SK-N-SH (cell line): Measurements from ENCODE around the gene PLXDC1. TPM values are rescaled to one million over a fixed set of nuclear protein-coding genes. Genes with fewer than 3 reads are reported as not detected.

Experiments
- CTCF ChIA-PET: fragments of 300-600, 350-600 bp; formaldehyde crosslinking; extraction: SDS; loops from one replicate; lab custom pipeline; 2021; lab: Yijun Ruan, JAX
- POLR2A ChIA-PET: fragments of 350-600 bp; sonication (Branson Sonifier 250); formaldehyde crosslinking; extraction: SDS; loops from one replicate; lab custom pipeline; 2020; ENCODE audit warnings: antibody characterized with exemption, inconsistent platforms; lab: Yijun Ruan, JAX
- DNase-seq: peaks from one replicate; pipeline ENCODE4 v3.0.0; 2012
- H2AFZ ChIP-seq: fragments of 200-600 bp; sonication (generic); 2 replicates; pipeline ENCODE4 v1.8.1; 2016; ENCODE audit warnings: antibody characterized with exemption, mild to moderate bottlenecking, low read depth
- H3F3A ChIP-seq: fragments of 200-600 bp; sonication (generic); replicated peaks from 2 replicates; pipeline ENCODE3; 2016; ENCODE audit warnings: antibody characterized with exemption, mild to moderate bottlenecking; ENCODE audit not compliant: insufficient read depth
- H3K27ac ChIP-seq, 2 experiments: fragments of 200-500 bp in 1 of 2; fragments of 200-600 bp in 1 of 2; sonication (Bioruptor generic) in 1 of 2; sonication (generic), shearing (Covaris generic) in 1 of 2; 2 replicates each; pipeline versions ENCODE4 v1.5.1 to v1.6.1; 2014 to 2016; ENCODE audit warnings: low read depth in 2 of 2, inconsistent platforms in 1 of 2, low read length in 1 of 2, mild to moderate bottlenecking in 1 of 2, mixed read lengths in 1 of 2
- H3K27me3 ChIP-seq: fragments of 200-600 bp; sonication (generic), shearing (Covaris generic); 2 replicates; pipeline ENCODE4 v1.6.1; 2016; ENCODE audit warnings: mixed run types; ENCODE audit not compliant: insufficient read depth
- H3K36me3 ChIP-seq, 2 experiments: fragments of 200-500 bp in 1 of 2; fragments of 200-600 bp in 1 of 2; sonication (Bioruptor generic) in 1 of 2; sonication (generic) in 1 of 2; replicated peaks in 1 of 2; 2 replicates each; pipeline versions ENCODE3 to v1.5.1; 2014 to 2016; ENCODE audit warnings: low read length in 1 of 2, mild to moderate bottlenecking in 1 of 2; ENCODE audit not compliant: insufficient read depth in 2 of 2, control insufficient read depth in 1 of 2
- H3K4me1 ChIP-seq, 2 experiments: fragments of 200-500 bp in 1 of 2; fragments of 200-600 bp in 1 of 2; sonication (Bioruptor generic) in 1 of 2; sonication (generic), shearing (Covaris generic) in 1 of 2; 2 replicates each; pipeline versions ENCODE4 v1.5.1 to v1.6.1; 2014 to 2016; ENCODE audit warnings: low read depth in 1 of 2, low read length in 1 of 2, mixed run types in 1 of 2; ENCODE audit not compliant: insufficient read depth in 2 of 2, control insufficient read depth in 1 of 2
- H3K4me2 ChIP-seq: fragments of 200-600 bp; sonication (generic), shearing (Covaris generic); 2 replicates; pipeline ENCODE4 v1.6.1; 2017; ENCODE audit warnings: mixed run types
- H3K4me3 ChIP-seq, 2 experiments: fragments of 200-500 bp in 1 of 2; fragments of 200-600 bp in 1 of 2; sonication (Bioruptor generic) in 1 of 2; sonication (generic), shearing (Covaris generic) in 1 of 2; 2 replicates each; pipeline versions ENCODE4 v1.5.1 to v1.8.1; 2014 to 2016; ENCODE audit warnings: low read depth in 2 of 2, inconsistent platforms in 1 of 2, low read length in 1 of 2, mild to moderate bottlenecking in 1 of 2, mixed read lengths in 1 of 2, moderate library complexity in 1 of 2
- H3K79me2 ChIP-seq: fragments of 200-600 bp; sonication (generic); 2 replicates; pipeline ENCODE4 v1.8.1; 2017; ENCODE audit warnings: mild to moderate bottlenecking; ENCODE audit not compliant: insufficient read depth
- H3K9ac ChIP-seq: fragments of 200-600 bp; sonication (generic); 2 replicates; pipeline ENCODE4 v1.6.1; 2017; ENCODE audit warnings: mixed run types
- H3K9me2 ChIP-seq: fragments of 200-600 bp; sonication (generic); 2 replicates; pipeline ENCODE4 v1.6.1; 2017; ENCODE audit warnings: mixed run types
- H3K9me3 ChIP-seq: fragments of 200-600 bp; sonication (generic); 2 replicates; pipeline ENCODE4 v1.6.1; 2017; ENCODE audit warnings: mixed run types, mild to moderate bottlenecking, moderate library complexity
- H4K20me1 ChIP-seq: fragments of 200-600 bp; sonication (generic); 2 replicates; pipeline ENCODE4 v1.6.1; 2017; ENCODE audit warnings: mild to moderate bottlenecking, mixed run types; ENCODE audit not compliant: insufficient read depth
- CHD2 ChIP-seq: fragments of 150-350 bp; IDR thresholded peaks from 2 replicates; pipeline ENCODE4 v1.6.1; 2018; ENCODE audit warnings: low read length; ENCODE audit not compliant: partially characterized antibody
- EP300 ChIP-seq, 2 experiments: IDR thresholded peaks; 2 replicates each; pipeline versions ENCODE4 v1.4.0 to v1.6.1; 2012; ENCODE audit warnings: borderline replicate concordance in 1 of 2, low read depth in 1 of 2, low read length in 1 of 2
- EZH2phosphoT487 ChIP-seq: fragments of 200-600 bp; sonication (generic); IDR thresholded peaks from 2 replicates; pipeline ENCODE4 v1.6.1; 2017; ENCODE audit warnings: low read depth, mixed run types, mild to moderate bottlenecking, antibody characterized with exemption, moderate library complexity, borderline replicate concordance
- FOSL2 ChIP-seq: IDR thresholded peaks from 2 replicates; pipeline ENCODE4 v1.4.0; 2012; ENCODE audit warnings: low read depth, mild to moderate bottlenecking, moderate library complexity, borderline replicate concordance
- JUND ChIP-seq: IDR thresholded peaks from 2 replicates; pipeline ENCODE4 v1.4.0; 2012
- MEF2A ChIP-seq: IDR thresholded peaks from 2 replicates; pipeline ENCODE4 v1.4.0; 2012; ENCODE audit warnings: low read depth, borderline replicate concordance
- MXI1 ChIP-seq: IDR thresholded peaks from 2 replicates; pipeline ENCODE4 v1.6.1; 2012; ENCODE audit warnings: mild to moderate bottlenecking, low read depth, low read length, improper control_type of control experiment
- NFIC ChIP-seq: IDR thresholded peaks from 2 replicates; pipeline ENCODE4 v1.4.0; 2012; ENCODE audit warnings: borderline replicate concordance
- SMC3 ChIP-seq: IDR thresholded peaks from 2 replicates; pipeline ENCODE4 v1.6.1; 2012; ENCODE audit warnings: low read depth, low read length, improper control_type of control experiment
- TAF1 ChIP-seq: IDR thresholded peaks from 2 replicates; pipeline ENCODE4 v1.6.1; 2012; ENCODE audit warnings: low read depth, mild to moderate bottlenecking, low read length, moderate library complexity, borderline replicate concordance
- TCF12 ChIP-seq: IDR thresholded peaks from 2 replicates; pipeline ENCODE4 v1.4.0; 2012
- WGBS: methylation state at CpG from one replicate; pipeline ENCODE4 v1.1.6; 2017; ENCODE audit warnings: low lambda C conversion rate; 5-methylcytosine and 5-hydroxymethylcytosine counted together
- polyA plus RNA-seq, 3 experiments: library from polyadenylated mRNA; depleted of rRNA; stranded (reverse); fragments of >200 nt; gene quantifications; 2 replicates each; pipeline ENCODE4 v1.2.3, GENCODE V29; 2012
- TF ChIP-seq, protein P1 (sequence below): fragments of 150-350 bp; IDR thresholded peaks from 2 replicates; pipeline ENCODE4 v1.6.1; 2017; ENCODE audit warnings: antibody characterized with exemption, low read length, low read depth, borderline replicate concordance

PLXDC1 gene
- polyA plus RNA-seq, 1 of the 3 experiments (the other 2 are of a cell fraction) = 1.5 TPM

- CTCF ChIA-PET = interaction anchor here (1.0 to 3.5 kb wide), 2 partner anchors 87 to 89 kb away, joined by 3 to 19 read pairs; partner anchors contain the start of gene PLXDC1
- Histone ChIP-seq H3K27ac (no peak overlapping the region), H3K4me1 (no peaks in the 10 kb centered on the region), H3K4me3 (no peak overlapping the region), H3K79me2 (no peaks in the 10 kb centered on the region), H3K9me2 (no peaks in the 10 kb centered on the region), H3K4me2 (no peak overlapping the region), H3F3A (no peaks in the 10 kb centered on the region), H2AFZ (no peak overlapping the region), H3K36me3 (no peaks in the 10 kb centered on the region), H3K27me3 (no peaks in the 10 kb centered on the region), H4K20me1 (no peaks in the 10 kb centered on the region), H3K9me3 (no peaks in the 10 kb centered on the region), H3K9ac (no peak overlapping the region)
- DNase-seq = no peak
- 60% methylated on average over 5 of the region's 5 CpGs for WGBS
- POLR2A ChIA-PET = no interaction called here
- TF ChIP-seq, protein P1, sequence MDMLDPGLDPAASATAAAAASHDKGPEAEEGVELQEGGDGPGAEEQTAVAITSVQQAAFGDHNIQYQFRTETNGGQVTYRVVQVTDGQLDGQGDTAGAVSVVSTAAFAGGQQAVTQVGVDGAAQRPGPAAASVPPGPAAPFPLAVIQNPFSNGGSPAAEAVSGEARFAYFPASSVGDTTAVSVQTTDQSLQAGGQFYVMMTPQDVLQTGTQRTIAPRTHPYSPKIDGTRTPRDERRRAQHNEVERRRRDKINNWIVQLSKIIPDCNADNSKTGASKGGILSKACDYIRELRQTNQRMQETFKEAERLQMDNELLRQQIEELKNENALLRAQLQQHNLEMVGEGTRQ = no peak
- TF ChIP-seq TCF12 = no peak
- no peak for TF ChIP-seq EZH2phosphoT487
- no peak for TF ChIP-seq EP300 (IDR thresholded peaks at IDR 0.05; ENCODE audit: borderline replicate concordance in 1 of 2, low read depth in 1 of 2, low read length in 1 of 2)
Measured at GRCh38 chr17:39064819-39065218, 86.6 kb downstream of the PLXDC1 start.

DNA sequence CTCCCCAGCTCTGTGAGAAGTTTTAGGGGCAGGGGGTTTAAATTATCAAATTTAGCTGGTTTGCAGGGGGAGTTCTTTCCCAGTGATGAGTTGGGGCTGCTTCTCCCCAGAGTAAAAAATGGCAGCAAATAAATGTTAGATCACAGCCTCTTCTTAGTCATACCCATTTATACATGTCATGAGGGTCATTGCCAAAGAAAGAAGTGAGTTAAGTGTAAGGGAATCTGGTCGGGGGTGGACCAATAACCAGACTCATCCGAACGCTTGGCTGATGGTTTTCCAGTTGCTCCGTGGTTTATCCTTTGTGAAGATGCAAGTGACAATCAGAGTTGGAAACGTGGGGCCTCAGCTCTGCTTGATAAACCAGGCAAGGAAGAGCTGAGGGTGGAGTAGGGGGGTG, 87.1 kb downstream of the PLXDC1 start:
- POLR2A ChIA-PET = no interaction called here
- no peaks in the 10 kb centered on the region for H3K4me1 ChIP-seq
- H3K9me2 ChIP-seq = no peaks in the 10 kb centered on the region
- H3K79me2 ChIP-seq = no peaks in the 10 kb centered on the region
- no peaks in the 10 kb centered on the region for H3F3A ChIP-seq
- CTCF ChIA-PET = interaction anchor here (0.6 to 3.5 kb wide), 3 partner anchors 39 to 89 kb away, joined by 3 to 19 read pairs (median 3); partner anchors contain the start of gene PLXDC1
- no peak for DNase-seq
- no peaks in the 10 kb centered on the region for H3K36me3 ChIP-seq
- H2AFZ ChIP-seq = no peak overlapping the region
- no peak overlapping the region for H3K9ac ChIP-seq
- H3K27ac ChIP-seq = no peak overlapping the region
- no peak overlapping the region for H3K4me3 ChIP-seq
- peak; percentile 49; the same call in 1 of the 2 replicates for TF ChIP-seq MEF2A
- no peak for TF ChIP-seq TAF1
- TF ChIP-seq FOSL2 = peak; percentile 56; the same call in 1 of the 2 replicates
- TF ChIP-seq SMC3 = no peak
- 0 out of 2 replicates have a peak, but pooled peaks have one; percentile 26 for TF ChIP-seq JUND
- no peak; the same call in 1 of the 2 replicates for TF ChIP-seq NFIC
- H3K27me3 ChIP-seq = no peaks in the 10 kb centered on the region
- H4K20me1 ChIP-seq = no peaks in the 10 kb centered on the region
- H3K9me3 ChIP-seq = no peaks in the 10 kb centered on the region
- 40% methylated on average over 5 of the region's 5 CpGs for WGBS
- no peak overlapping the region for H3K4me2 ChIP-seq

DNA sequence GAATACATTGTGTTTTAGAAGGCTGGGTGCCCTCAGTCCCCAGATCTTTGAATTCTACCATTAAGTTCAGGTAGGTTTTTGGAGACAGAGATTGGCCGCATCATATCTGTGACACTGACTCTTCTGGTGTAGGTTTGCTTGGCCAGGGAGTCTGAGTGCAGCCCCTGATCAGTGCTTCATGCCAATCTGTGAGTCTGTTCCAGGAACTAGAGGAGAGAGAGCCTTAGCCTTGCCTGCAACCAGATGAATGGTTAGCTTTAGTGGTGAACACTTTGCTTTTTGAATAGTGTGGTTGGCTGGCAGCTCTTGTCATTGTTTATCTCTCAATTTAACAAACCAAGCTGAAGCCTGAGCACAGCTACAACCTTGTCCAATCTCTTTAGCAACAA, 87.8 kb downstream of the PLXDC1 start:
- no peaks in the 10 kb centered on the region for H3K4me1 ChIP-seq
- 92% methylated on average over 1 of the region's 1 CpG for WGBS
- H3K9ac ChIP-seq = no peak overlapping the region
- no peak overlapping the region for H3K27ac ChIP-seq
- POLR2A ChIA-PET = interaction anchor here (0.6 kb wide), 1 partner anchor 17 kb away, joined by 3 read pairs; no protein-coding TSS in a partner anchor
- CTCF ChIA-PET = interaction anchor here (0.6 to 3.5 kb wide), 4 partner anchors 39 to 90 kb away, joined by 3 to 19 read pairs (median 4); partner anchors contain the start of gene PLXDC1
- no peaks in the 10 kb centered on the region for H4K20me1 ChIP-seq
- no peaks in the 10 kb centered on the region for H3K9me3 ChIP-seq
- H3K79me2 ChIP-seq = no peaks in the 10 kb centered on the region
- H3F3A ChIP-seq = no peaks in the 10 kb centered on the region
- H3K27me3 ChIP-seq = no peaks in the 10 kb centered on the region
- TF ChIP-seq MXI1 (no peak), CHD2 (no peak), EZH2phosphoT487 (no peak), JUND (no peak), SMC3 (no peak)
- no peak for DNase-seq
- no peak overlapping the region for H3K4me2 ChIP-seq
- no peak overlapping the region for H2AFZ ChIP-seq
- no peak overlapping the region for H3K4me3 ChIP-seq
- no peaks in the 10 kb centered on the region for H3K9me2 ChIP-seq
- no peaks in the 10 kb centered on the region for H3K36me3 ChIP-seq
